DMS153 treated with DMSO at 0.1 percent for 48 hours (cell line): ENCODE data around the gene PGC.

Source experiments
- DNase-seq: peaks from one replicate; lab custom pipeline; 2025; ENCODE audit not compliant: unreplicated experiment; lab: John Stamatoyannopoulos, UW

PGC gene

GRCh38 chr6:41748542-41748941 is 1.3 kb upstream of the PGC start:
- no peak for DNase-seq

GRCh38 chr6:41748102-41748477 is 893 bp upstream of the PGC start:
- DNase-seq, result no peak

- DNase-seq, result no peak
These were observed 1.1 kb downstream of the PGC start for GRCh38 chr6:41746107-41746506.

GRCh38 chr6:41744236-41744787 is 2.9 kb downstream of the PGC start:
- no peak for DNase-seq

- no peak for DNase-seq
These were observed 3.6 kb downstream of the PGC start for GRCh38 chr6:41743406-41744235.

- no peak for DNase-seq
These were observed 5.3 kb downstream of the PGC start for GRCh38 chr6:41741625-41742490.

GRCh38 chr6:41740366-41741162 is 6.6 kb downstream of the PGC start:
- no peak for DNase-seq

GRCh38 chr6:41739041-41739440 is 8.2 kb downstream of the PGC start:
- DNase-seq, result no peak

- DNase-seq, result no peak
These were observed 9.5 kb downstream of the PGC start for GRCh38 chr6:41737591-41738130.

GRCh38 chr6:41736800-41737555 is 10.2 kb downstream of the PGC start:
- no peak for DNase-seq

GRCh38 chr6:41736186-41736733 is 10.9 kb downstream of the PGC start:
- DNase-seq, result no peak

GRCh38 chr6:41735427-41736185 is 11.6 kb downstream of the PGC start, which contains the start of gene TFEB:
Gene TFEB (minus strand): TSS chr6:41735608. CDS start chr6:41691213, 44,395 bp downstream.
- DNase-seq, result peak; percentile 82

GRCh38 chr6:41734666-41735426 is 12.4 kb downstream of the PGC start:
- DNase-seq, result peak; percentile 35

- DNase-seq, result peak; percentile 71
These were observed 13.2 kb downstream of the PGC start for GRCh38 chr6:41733707-41734665.

GRCh38 chr6:41733360-41733706 is 13.9 kb downstream of the PGC start:
- no peak for DNase-seq

GRCh38 chr6:41732591-41733359 is 14.4 kb downstream of the PGC start:
- DNase-seq, result no peak
